Embryonic facial prominence (tissue), 1 donor: ENCODE data around the gene ENG.
"Not testable (repeated sequence)": the region's sequence is repeated elsewhere in the genome, so short reads cannot be mapped to it uniquely, and the experiment has no call there.

Experiments used
- DNase-seq: peaks from one replicate; pipeline ENCODE4 v3.0.0-alpha.2; 2016; ENCODE audit errors: extremely low spot score

The ENG gene

GRCh38 chr9:127854184-127854806, at the start of gene ENG:
Gene ENG (minus strand): TSS chr9:127854658. CDS start chr9:127854355, 303 bp downstream.
- DNase-seq: no peak

GRCh38 chr9:127903557-127904475, 49.4 kb upstream of the ENG start:
- DNase-seq: no peak

GRCh38 chr9:127899128-127899943, 44.9 kb upstream of the ENG start, which contains the start of gene ST6GALNAC6:
Gene ST6GALNAC6 (minus strand): TSS chr9:127899603. CDS start chr9:127897981, 1,622 bp downstream.
- DNase-seq: no peak

GRCh38 chr9:127898433-127899127, 44.1 kb upstream of the ENG start:
- no peak for DNase-seq

- DNase-seq: peak; percentile 47
Measured at GRCh38 chr9:127897193-127897692, 42.8 kb upstream of the ENG start.

DNA sequence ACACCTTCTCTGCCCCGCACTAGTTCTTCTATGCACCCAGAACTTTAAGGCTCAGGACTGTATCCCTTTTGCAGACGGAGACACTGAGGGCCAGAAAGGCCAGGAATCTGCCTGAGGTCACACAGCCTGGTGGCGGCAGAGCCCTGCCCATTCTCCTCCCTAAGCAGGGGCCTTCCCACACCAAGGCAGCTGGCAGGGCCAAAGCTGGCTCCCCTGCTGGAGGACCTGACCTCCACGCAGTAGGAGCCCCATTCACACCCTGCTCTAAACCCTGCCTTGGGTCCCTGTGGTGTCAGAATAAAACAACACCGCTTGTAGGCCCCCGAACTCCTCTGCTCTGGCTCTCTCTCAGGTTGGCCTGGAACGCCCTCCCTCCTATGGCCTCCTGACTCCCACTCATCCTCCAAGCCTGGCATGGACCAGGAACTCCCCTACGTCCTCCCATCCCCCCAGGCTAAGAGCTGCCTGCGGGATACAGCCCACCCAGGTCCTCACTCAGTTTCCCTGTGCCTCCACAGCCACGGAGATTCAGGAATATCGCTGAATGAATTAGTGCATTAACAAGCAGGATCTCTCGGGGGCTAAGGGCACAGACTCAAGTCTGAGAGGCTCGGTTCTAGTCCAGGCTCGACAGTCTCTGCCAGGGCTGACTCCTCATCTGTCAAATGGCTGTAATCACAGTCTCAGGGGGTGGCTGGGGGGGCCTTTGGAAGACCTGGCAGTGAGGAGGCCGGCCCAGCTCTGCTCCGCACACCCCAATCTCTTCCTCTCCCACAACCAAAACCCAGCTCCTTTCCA, 42.1 kb upstream of the ENG start:
- DNase-seq: no peak

DNA sequence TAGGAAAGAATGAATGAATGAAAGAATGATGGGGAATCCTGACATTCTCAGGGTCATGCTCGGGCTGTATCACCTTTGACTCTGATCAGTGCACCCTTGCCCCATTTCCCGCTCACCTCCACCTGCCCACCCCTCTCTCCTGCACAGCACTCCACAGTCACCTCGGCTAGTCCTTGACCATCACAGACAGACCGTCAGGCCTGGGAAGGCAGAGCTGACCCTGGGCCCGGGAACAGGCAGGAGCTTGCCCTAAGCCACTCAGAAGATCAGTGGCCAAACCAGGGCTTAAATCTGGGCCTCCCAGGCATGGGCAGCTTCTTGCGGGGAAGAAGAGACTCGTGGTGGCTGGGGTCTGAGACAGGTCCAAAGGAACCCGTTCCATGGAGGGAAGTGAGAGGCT, 41.4 kb upstream of the ENG start:
- DNase-seq: no peak

- DNase-seq: no peak
Measured at GRCh38 chr9:127893392-127893791, 38.9 kb upstream of the ENG start.

DNA sequence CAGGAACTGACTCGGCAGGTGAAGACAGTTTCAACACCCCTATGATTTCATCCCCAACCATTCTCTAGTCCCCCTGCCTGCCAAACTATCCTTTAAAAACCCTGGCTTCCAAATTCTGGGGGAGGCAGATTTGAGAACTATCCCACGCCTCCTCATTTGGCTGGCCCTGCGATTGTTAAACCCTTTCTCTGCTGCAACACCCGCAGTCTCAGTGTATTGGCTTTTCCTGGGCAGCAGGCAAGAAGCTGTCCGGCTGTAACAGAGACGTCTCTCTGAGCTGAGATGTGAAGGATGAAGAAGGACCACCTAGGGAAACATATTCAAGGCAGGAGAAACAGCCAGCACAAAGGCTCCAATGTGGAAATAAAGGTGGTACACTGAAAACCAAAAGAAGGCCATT, 38.4 kb upstream of the ENG start:
- no peak for DNase-seq

GRCh38 chr9:127890053-127890452, 35.6 kb upstream of the ENG start:
- DNase-seq: no peak

- no peak for DNase-seq
Measured at GRCh38 chr9:127887792-127888191, 33.3 kb upstream of the ENG start.

DNA sequence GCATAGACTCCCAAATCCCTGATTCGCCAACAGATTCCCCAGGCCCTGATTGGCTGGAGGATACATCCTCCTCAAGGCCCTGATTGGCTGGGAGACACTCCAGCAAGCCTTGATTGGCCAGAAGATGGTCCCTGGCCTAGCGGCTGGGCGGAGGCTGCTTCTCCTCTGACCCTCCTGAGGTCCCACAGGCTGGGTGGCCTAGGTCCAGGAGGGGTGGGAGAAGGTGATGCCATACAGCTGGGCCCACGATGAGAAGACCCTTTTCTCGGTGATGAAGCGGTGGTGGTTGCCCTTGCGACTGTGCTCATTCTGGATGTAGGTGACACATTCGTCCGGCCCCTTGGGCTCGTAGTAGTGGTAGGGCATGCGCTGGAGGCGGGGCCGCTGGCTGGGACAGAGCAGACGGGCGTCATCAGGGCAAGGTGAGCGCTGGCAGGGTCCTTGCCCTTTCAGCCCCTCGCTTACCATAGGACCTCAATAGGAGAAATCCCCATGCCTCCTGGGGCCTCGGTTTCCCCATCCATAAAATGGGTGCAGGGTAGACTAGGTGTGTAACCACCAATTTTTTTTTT, 32.0 kb upstream of the ENG start:
- DNase-seq: no peak

DNA sequence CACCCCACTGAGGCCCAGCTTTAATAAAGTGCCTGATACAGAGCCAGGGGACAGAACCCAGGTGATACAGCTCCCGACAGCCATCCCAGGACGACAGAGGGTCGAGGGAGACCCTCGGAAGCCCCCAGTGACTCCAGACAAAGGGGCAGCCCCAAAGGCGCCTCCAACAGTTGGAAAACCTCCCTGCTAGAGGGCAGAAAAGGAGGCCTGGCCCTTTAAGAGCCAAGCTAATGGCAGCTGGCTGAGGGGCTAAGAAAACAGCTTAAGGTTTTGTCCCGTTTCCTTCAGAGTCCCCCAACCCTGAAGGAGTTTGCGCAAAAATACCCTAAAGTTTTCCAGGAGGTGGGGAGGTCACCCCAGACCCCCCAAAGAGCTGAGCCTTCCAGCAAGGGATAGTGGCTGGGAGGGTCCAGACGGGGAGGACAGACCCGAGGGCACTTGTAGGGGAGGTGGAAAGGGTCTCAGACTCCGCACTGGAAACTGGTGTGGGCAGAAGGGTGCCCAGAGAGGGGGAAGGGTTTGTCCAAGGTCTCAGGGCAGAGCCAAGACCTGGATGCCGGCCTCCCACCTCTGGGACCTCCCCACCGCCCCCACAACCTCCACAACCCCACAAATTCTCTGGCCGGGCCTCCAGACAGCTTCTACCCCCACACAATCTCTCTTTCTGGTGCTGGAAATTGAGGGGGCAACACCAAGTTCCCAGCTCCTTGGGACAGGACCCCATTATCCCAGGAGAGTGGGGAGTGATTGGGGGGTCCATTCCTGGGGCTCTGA, 31.2 kb upstream of the ENG start:
- DNase-seq: no peak

DNA sequence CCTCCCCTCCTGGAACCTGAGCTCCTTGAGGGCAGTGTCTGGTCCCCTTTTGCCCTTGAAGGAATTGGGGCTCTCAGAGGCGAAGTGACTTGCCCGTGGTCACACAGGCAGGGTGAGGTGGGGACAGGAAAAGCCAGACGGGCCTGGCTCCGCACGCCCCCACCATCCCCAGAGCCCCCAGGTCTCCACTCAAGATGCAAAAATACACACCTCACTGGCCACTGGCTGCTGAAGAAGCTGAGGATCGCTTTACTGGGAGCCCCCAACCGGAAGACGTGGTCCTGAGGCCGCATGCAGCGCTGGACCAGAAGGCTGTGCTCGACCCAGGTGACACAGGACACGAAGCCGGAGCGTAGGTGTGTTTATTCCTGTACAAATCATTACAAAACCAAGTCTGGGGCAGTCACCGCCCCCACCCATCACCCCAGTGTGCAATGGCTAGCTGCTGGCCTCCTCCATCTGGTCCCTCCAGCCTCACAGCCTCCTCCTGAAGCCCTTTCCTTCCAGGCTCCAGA, 30.6 kb upstream of the ENG start:
- no peak for DNase-seq

DNA sequence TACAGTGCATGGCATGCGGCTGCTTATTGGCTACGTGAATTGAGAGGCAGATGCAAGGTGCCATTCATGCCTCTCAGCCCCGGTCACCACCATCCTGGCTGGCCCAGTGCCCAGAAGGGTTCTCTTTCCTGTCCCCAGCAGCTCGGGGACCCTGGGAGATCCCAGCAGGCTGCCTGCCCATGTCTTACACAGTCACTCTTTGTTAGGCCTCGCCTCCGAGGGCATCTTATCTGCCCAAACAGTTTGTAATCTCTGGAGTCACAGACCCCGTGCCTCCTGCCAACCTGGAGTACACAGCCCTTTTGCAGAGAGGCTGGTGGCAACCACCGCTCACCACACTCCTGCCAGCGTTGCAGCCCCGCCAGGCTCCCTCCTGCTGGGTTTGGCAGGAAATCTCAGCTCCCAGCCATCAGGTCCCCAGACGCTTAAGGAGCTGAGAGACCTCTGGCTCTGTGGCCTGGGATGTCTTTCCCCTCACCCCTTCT, 30.0 kb upstream of the ENG start:
- DNase-seq: no peak

DNA sequence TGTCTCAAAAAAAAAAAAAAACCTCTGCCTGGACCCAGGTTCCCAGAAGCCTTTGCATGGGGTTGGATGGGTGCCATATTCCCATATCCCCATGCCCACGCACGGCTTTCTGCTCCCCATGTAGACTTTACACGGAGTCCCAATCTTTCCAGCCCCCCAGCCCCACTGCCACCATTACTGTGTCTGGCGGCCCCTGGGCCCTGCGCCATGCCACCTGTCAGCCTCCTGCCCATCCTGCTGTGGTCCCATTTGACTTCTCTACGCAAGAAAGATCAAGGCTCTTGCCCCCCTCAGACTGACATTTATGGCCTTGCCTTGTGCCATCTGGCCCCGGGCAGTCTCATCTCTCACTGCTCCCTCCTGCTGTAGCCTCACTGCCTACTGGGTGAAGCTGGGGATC, 29.5 kb upstream of the ENG start:
- no peak for DNase-seq

DNA sequence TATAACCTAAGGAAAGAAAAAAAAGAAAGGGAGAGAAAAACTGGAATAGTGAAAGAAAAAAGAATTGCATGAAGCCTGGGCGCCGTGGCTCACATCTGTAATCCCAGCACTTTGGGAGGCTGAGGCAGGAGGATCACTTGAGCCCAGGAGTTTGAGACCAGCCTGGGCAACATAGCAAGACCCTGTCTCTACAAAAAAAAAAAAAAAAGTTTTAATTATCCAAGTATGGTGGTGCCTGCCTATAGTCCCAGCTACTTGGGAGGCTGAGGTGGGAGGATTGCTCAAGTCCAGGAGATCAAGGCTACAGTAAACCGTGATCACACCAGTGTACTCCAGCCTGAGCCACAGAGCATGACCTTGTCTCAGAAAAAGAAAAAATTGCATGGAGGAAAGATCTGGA, 27.3 kb upstream of the ENG start:
- DNase-seq: not testable (repeated sequence)

DNA sequence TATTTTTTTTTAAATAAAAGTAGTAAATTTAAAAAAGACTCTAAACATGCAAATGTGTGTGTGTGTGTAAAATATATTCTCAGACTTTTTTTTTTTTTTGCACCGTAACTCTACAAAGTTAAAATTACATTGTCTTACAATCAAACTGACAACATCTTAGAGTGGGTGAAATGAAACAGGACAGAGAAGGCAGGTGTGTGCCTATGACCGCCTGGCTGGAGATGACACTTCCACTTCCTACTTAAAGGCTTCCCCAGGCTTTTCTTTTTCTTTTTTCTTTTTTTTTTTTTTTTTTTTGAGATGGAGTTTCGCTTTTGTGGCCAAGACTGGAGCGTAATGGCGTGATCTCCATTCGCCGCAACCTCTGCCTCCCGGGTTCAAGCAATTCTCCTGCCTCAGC, 25.7 kb upstream of the ENG start:
- DNase-seq: no peak
